ENCODE data around the gene CAP2. TPM values are rescaled to one million over a fixed set of nuclear protein-coding genes. Genes with fewer than 3 reads are reported as not detected.

Gene CAP2
- total RNA-seq, 1 experiment from 2014 or later = 11.5 TPM

- Histone ChIP-seq H2BK120ac (ENCODE audit: low read depth, low read length, poor library complexity, severe bottlenecking) (no peak overlapping the region), H3K79me1 (ENCODE audit: insufficient read depth, low read depth, low read length, poor library complexity, severe bottlenecking) (no peaks in the 10 kb centered on the region), H3K9ac (ENCODE audit: extremely low read depth, insufficient read length, low read length) (no peak overlapping the region), H4K20me1 (ENCODE audit: control insufficient read depth, insufficient read depth, insufficient read length) (no peaks in the 10 kb centered on the region), H2BK12ac (ENCODE audit: insufficient read length, low read depth, low read length) (no peak overlapping the region), H3T11ph (ENCODE audit: low read length) (no peak overlapping the region), H3K79me2 (ENCODE audit: insufficient read depth, low read length) (no peaks in the 10 kb centered on the region; the same call in 1 of the 2 replicates), H3K4me2 (ENCODE audit: insufficient read depth, insufficient read length, low read length) (no peak overlapping the region), H3K23ac (ENCODE audit: insufficient read length, low read depth, low read length) (no peak overlapping the region), H3K9me3 (ENCODE audit: control insufficient read depth, low read depth, low read length) (no peaks in the 10 kb centered on the region), H3K4me1 (ENCODE audit: insufficient read depth, low read length) (no peaks in the 10 kb centered on the region; the same call in 1 of the 2 replicates), H2AK5ac (ENCODE audit: insufficient read length, low read length) (no peak overlapping the region), H3K27me3 (ENCODE audit: insufficient read depth, low read length) (no peaks in the 10 kb centered on the region; the same call in 1 of the 2 replicates), H2BK20ac (ENCODE audit: low read depth, low read length, poor library complexity, severe bottlenecking) (no peak overlapping the region), H2BK15ac (ENCODE audit: low read depth, low read length) (no peak overlapping the region), H3K4ac (ENCODE audit: low read depth, low read length) (no peak overlapping the region), H3K56ac (ENCODE audit: insufficient read length, low read depth, low read length) (no peak overlapping the region), H3K27ac (ENCODE audit: insufficient read length, low read depth, low read length) (no peak overlapping the region), H4K5ac (ENCODE audit: insufficient read length, low read depth, low read length) (no peak overlapping the region), H3K23me2 (ENCODE audit: insufficient read length, low read depth, low read length, poor library complexity, severe bottlenecking) (peaks cover 6% of the 10 kb centered on the region), H3K14ac (ENCODE audit: insufficient read depth, low read length) (no peak overlapping the region), H4K91ac (ENCODE audit: insufficient read length, low read depth, low read length) (no peak overlapping the region), H2AFZ (ENCODE audit: low read length) (no peak overlapping the region), H2BK5ac (ENCODE audit: insufficient read length, low read length) (no peak overlapping the region), H4K8ac (replicated peaks; ENCODE audit: insufficient read length, low read depth, low read length) (no peak overlapping the region), H3K18ac (ENCODE audit: insufficient read length, low read depth, low read length) (no peak overlapping the region)
- Mint-ChIP-seq H3K27me3 (ENCODE audit: low read depth) (peaks cover 9% of the 10 kb centered on the region), H3K4me3 (peak overlapping the region in 1 of 2 experiments; percentile 2; a peak in 1 of 5 replicates), H3K27ac (no peak overlapping the region; a peak in 1 of 7 replicates), H3K36me3 (ENCODE audit: insufficient read depth in 1 of 3, low read depth in 3 of 3) (peaks cover 13 to 24% (median 15%) of the 10 kb centered on the region in 3 experiments), H3K9me3 (peaks cover 3% of the 10 kb centered on the region in 2 experiments; a peak in 1 of 5 replicates), H3K4me1 (peaks cover 15 to 20% of the 10 kb centered on the region in 2 experiments)
- no CpG with 5 or more reads among the region's 1 CpG for WGBS (ENCODE audit: extremely low coverage, insufficient read length, low lambda C conversion rate)
- DNase-seq = no peak
- no peak for TF ChIP-seq CTCF (conservative IDR thresholded peaks at IDR 0.05)
Observed at GRCh38 chr6:17395112-17395511, 1.7 kb downstream of the CAP2 start.
